ENCODE data around the gene GPR137B.
"Not testable (repeated sequence)": the region's sequence is repeated elsewhere in the genome, so short reads cannot be mapped to it uniquely, and the experiment has no call there.

The GPR137B gene

DNA sequence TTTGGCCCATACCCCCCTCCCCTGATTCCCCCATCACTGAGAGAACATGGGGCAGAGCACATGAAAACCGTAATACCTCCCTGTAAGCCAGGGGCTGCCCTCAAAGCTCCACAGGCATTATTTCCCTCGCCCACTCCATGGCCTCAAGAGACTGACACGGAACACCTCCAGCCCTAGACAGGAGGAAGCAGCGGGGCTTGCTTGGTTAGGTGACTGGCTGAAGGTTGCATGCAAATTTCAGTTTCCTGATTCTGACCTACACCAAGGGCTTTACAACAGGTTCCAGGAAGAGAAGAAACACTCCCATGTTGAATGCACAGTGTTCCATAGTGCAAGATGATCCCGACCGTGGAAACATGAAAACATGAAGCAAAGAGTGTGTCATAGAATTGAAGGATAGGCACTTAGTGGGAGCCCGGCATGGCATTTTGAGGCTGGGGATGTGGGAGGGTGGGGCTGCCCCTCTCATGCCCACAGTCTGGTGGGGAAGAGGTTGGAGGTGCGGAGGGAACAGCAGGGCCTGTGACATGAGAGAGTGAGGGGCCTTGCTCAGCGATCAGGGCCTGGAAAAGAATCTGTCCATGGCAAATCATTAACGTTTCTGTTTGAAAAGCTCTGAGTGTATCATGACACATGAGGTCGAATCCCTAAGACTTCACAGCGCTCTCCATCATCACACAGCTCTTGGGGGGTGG, 33.5 kb downstream of the GPR137B start:
- Mint-ChIP-seq H3K36me3 (peaks cover 34% of the 10 kb centered on the region), H3K27ac (no peak overlapping the region)
- peak; percentile 83 for ATAC-seq

DNA sequence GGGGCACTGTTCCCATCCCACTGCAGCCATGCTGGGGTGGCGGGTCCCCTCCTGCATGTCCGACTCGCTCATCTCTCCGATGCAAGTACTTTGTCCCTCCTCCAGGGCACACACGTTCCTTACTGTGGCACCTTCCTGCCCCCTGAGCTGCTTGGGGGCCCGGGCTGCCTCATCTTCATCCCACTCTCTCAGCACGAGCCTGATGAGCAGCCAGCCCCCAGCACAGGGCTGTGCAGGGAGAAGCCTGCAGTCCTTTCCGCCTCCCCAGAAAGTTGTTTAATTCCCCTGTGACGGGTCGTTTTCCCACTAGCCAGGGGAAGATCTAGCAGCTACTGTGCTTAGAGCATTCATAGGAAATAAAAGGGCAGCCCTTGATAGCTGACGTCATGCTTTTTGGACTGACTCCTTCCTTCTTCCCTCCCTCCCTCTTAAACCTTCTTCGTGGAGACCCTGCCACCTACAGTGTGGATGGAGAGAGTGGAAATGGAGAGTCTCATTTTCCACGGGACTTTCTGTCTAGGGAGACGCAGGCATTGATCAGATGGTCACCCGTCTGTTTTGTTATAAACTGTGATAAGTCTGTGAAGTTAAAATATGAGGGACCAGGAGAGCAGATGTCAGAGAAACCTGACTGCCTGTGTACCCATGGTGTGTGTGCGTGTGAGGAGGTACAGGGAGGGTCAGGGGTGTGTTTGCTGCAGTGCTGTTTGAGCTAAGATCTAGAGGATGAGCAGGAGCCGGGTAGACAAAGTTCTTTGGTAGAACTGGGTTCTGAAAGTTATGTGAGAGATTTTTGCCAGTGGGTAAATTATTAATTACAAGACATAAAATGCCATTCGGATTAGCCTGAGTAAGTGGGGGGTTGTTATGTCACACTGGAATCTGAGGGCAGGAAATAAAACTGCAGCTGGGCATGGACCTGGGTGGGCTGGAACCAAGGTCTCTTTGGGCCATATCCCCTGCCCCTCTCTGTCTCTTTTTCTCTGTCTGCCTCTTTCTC, 34.3 kb downstream of the GPR137B start:
- Mint-ChIP-seq H3K27me3 (peaks cover 10% of the 10 kb centered on the region), H3K27ac (no peak overlapping the region), H3K9me3 (no peaks in the 10 kb centered on the region), H3K36me3 (peaks cover 34% of the 10 kb centered on the region), H3K4me3 (no peak overlapping the region), H3K4me1 (peaks cover 22% of the 10 kb centered on the region)
- ATAC-seq: peak; percentile 6

More for the DNA sequence above, 33.5 kb downstream of the GPR137B start:
- Mint-ChIP-seq H3K4me1 (peaks cover 22% of the 10 kb centered on the region), H3K9me3 (no peaks in the 10 kb centered on the region), H3K27me3 (peaks cover 10% of the 10 kb centered on the region), H3K4me3 (peak overlapping the region; percentile 57)

DNA sequence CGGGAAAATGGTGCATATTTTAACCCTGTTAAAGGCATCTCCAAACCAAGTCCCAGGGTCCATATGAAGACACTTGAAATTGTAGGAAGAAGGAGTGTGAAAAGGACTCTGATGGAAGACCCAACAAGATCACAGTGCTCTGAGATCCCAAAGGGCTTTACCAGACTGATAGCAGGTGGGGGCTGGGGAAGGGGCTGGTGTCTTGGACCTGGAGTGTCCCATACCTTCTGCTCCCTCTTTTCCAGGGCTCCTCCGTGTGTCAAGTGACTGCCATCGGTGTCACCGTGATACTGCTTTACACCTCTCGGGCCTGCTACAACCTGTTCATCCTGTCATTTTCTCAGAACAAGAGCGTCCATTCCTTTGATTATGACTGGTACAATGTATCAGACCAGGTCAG, 37.3 kb downstream of the GPR137B start:
- H3K27me3 Mint-ChIP-seq: peaks cover 2% of the 10 kb centered on the region
- ATAC-seq: no peak
- H3K36me3 Mint-ChIP-seq: peaks cover 19% of the 10 kb centered on the region
- H3K4me3 Mint-ChIP-seq: no peak overlapping the region
- no peak overlapping the region for H3K27ac Mint-ChIP-seq
- H3K4me1 Mint-ChIP-seq: peaks cover 20% of the 10 kb centered on the region
- no peaks in the 10 kb centered on the region for H3K9me3 Mint-ChIP-seq

DNA sequence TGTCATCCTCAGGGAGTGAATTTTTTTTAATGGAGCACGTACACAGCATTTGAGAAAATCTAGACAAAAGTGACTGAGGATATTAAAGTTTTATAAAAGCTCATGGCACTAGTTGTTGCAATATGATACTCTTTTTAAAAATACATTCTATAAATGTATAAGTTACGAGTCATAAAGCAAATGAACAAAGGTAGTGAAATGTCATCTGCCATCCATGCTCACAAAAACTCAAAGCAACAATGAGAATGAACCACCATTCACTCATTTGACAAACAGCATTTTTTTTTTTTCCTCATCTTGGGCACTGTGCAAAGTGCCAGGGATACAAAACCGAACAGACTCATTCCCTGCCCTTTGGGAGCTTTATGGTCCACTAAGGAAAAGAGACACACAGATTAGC, 38.7 kb downstream of the GPR137B start:
- no peaks in the 10 kb centered on the region for H3K9me3 Mint-ChIP-seq
- peaks cover 6% of the 10 kb centered on the region for H3K36me3 Mint-ChIP-seq
- H3K27me3 Mint-ChIP-seq: no peaks in the 10 kb centered on the region

DNA sequence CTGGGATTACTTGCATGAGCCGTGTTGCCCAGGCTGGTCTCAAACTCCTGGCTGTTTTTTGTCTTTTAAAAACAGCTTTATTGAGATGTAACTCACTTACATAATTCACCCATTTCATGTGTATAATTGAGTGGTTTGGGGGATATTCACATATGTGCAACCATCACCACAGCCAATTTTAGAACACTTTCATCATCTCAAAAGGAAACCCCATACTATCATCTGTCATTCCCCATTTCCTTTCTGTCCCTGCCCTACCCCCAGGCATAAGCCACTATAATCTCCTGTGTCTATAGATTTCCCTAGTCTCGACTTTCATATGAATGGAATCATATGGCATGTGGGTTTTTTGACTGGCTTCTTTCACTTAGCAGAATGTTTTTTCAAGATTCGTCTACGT, 43.3 kb downstream of the GPR137B start:
- H3K36me3 Mint-ChIP-seq: peaks cover 44% of the 10 kb centered on the region
- H3K4me3 Mint-ChIP-seq: no peak overlapping the region
- peaks cover 5% of the 10 kb centered on the region for H3K4me1 Mint-ChIP-seq
- no peak for ATAC-seq
- peaks cover 16% of the 10 kb centered on the region for H3K9me3 Mint-ChIP-seq
- no peaks in the 10 kb centered on the region for H3K27me3 Mint-ChIP-seq
- H3K27ac Mint-ChIP-seq: no peak overlapping the region

More for the DNA sequence above, 38.7 kb downstream of the GPR137B start:
- no peak overlapping the region for H3K4me3 Mint-ChIP-seq
- no peak overlapping the region for H3K27ac Mint-ChIP-seq
- no peak for ATAC-seq
- peaks cover 6% of the 10 kb centered on the region for H3K4me1 Mint-ChIP-seq

DNA sequence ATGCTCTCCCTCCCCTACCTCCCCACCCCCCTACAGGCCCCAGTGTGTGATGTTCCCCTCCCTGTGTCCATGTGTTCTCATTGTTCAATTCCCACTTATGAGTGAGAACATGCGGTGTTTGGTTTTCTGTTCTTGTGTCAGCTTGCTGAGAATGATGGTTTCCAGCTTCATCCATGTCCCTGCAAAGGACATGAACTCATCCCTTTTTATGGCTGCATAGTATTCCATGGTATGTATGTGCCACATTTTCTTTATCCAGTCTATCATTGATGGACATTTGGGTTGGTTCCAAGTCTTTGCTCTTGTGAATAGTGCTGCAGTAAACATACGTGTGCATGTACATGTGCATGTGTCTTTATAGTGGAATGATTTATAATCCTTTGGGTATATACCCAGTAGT, 44.1 kb downstream of the GPR137B start:
- H3K27me3 Mint-ChIP-seq, H3K27ac Mint-ChIP-seq, ATAC-seq, H3K4me3 Mint-ChIP-seq, H3K4me1 Mint-ChIP-seq: not testable (repeated sequence)
- Mint-ChIP-seq H3K9me3 (peaks cover 19% of the 10 kb centered on the region), H3K36me3 (peaks cover 49% of the 10 kb centered on the region)

DNA sequence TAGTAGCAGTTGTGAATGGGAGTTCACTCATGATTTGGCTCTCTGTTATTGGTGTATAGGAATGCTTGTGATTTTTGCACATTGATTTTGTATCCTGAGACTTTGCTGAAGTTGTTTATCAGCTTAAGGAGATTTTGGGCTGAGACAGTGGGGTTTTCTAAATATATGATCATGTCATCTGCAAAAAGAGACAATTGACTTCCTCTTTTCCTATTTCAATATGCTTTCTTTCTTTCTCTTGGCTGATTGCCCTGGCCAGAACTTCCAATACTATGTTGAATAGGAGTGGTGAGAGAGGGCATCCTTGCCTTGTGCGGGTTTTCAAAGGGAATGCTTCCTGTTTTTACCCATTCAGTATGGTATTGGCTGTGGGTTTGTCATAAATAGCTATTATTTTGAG, 45.7 kb downstream of the GPR137B start:
- peaks cover 56% of the 10 kb centered on the region for H3K36me3 Mint-ChIP-seq
- peaks cover 19% of the 10 kb centered on the region for H3K9me3 Mint-ChIP-seq
- ATAC-seq, H3K27ac Mint-ChIP-seq, H3K27me3 Mint-ChIP-seq, H3K4me3 Mint-ChIP-seq, H3K4me1 Mint-ChIP-seq: not testable (repeated sequence)

DNA sequence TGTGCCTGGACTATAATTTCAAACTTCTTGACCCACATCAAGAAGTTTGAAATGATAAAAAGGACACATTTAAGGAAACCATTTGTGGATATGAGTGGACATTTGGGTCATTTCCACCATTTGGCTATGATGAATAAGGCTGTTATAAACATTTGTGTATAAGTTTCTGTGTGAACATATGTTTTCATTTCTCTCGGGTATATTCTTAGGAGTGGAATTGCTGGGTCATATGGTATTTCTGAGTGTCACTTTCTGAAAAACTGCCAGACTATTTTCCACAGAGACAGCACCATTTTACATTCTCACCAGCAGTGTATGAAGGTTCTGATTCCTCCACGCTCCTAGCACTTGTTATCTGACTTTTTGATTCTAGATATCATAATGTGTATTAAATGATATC, 50.8 kb downstream of the GPR137B start:
- H3K27ac Mint-ChIP-seq: no peak overlapping the region
- H3K4me1 Mint-ChIP-seq: peaks cover 3% of the 10 kb centered on the region
- H3K4me3 Mint-ChIP-seq: no peak overlapping the region
- no peak for ATAC-seq
- peaks cover 26% of the 10 kb centered on the region for H3K9me3 Mint-ChIP-seq
- peaks cover 80% of the 10 kb centered on the region for H3K36me3 Mint-ChIP-seq
- no peaks in the 10 kb centered on the region for H3K27me3 Mint-ChIP-seq

DNA sequence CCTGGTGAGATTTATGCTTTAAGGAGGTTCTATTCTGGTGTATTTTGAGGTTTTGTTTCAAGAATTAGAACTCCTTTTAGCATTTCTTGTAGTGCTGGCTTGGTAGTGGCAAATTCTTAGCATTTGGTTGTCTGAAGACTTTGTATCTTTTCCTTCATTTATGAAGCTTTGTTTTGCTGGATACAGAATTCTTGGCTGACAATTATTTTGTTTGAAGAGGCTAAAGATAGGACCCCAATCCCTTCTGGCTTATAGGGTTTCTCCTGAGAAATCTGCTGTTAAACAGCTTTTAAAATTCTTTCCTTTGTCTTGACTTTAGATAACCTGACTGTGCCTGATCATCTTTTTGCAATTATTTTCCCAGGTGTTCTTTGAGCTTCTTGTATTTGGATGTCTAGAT, 58.6 kb downstream of the GPR137B start:
- H3K4me1 Mint-ChIP-seq: no peaks in the 10 kb centered on the region
- H3K36me3 Mint-ChIP-seq: peaks cover 84% of the 10 kb centered on the region
- H3K27me3 Mint-ChIP-seq: no peaks in the 10 kb centered on the region
- no peak overlapping the region for H3K27ac Mint-ChIP-seq
- H3K4me3 Mint-ChIP-seq: no peak overlapping the region
- no peak for ATAC-seq
- H3K9me3 Mint-ChIP-seq: peaks cover 41% of the 10 kb centered on the region

DNA sequence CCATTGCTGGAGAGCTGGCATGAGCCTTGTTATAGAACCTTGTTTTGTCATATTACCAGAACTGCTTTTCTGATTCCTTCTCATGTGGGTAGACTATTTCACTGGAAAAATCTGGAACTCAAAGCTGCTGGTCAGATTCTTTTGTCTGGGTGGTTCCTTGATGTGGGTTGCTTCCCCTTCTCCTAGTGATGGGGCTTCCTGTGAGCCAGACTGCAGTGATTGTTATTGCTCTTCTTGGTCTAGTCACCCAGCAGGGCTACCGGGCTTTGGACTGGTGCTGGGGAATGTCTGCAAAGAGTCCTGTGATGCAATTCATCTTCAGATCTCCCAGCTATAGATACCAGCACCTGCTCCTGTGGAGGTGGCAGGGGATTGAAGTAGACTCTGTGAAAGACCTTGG, 59.4 kb downstream of the GPR137B start:
- Mint-ChIP-seq H3K9me3 (peaks cover 44% of the 10 kb centered on the region), H3K4me3 (no peak overlapping the region), H3K27me3 (no peaks in the 10 kb centered on the region), H3K27ac (no peak overlapping the region), H3K4me1 (no peaks in the 10 kb centered on the region), H3K36me3 (peaks cover 87% of the 10 kb centered on the region)
- no peak for ATAC-seq

DNA sequence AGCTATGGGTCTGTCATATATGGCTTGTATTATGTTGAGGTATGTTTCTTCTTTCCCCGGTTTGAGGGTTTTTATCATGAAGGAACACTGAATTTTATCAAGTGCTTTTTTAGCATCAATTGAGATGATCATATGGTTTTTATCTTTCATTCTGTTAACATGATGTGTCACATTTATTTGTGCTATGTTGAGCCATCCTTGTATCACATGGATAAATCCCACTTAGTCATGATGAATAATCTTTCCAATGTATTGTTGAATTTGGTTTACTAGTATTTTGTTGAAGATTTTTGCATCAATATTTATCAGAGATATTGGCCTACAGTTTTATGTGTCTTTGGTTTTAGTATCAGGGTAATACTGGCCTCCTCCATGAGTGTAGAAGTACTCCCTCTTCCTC, 61.7 kb downstream of the GPR137B start:
- no peaks in the 10 kb centered on the region for H3K27me3 Mint-ChIP-seq
- H3K4me3 Mint-ChIP-seq: no peak overlapping the region
- H3K9me3 Mint-ChIP-seq: peaks cover 32% of the 10 kb centered on the region
- H3K27ac Mint-ChIP-seq: no peak overlapping the region
- ATAC-seq: no peak
- H3K36me3 Mint-ChIP-seq: peaks cover 76% of the 10 kb centered on the region
- no peaks in the 10 kb centered on the region for H3K4me1 Mint-ChIP-seq

DNA sequence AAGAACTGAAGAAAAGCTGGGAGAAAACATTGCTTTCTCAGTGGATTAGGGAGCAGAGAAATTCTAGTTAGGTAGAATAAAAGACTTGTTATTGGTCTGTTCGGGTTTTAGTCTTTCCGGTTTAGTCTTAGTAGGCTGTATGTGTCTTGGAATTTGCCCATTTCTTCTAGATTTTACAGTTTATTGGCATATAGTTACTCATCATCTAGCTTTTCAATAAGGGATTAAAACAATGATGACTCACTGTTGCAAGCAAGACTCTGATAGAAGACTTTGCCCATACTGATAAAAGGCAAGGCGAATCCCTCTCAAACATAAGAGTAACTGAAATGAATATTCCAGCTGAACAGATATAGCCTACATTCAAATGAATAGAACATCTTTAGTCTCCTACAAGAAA, 62.3 kb downstream of the GPR137B start:
- no peak overlapping the region for H3K27ac Mint-ChIP-seq
- peaks cover 28% of the 10 kb centered on the region for H3K9me3 Mint-ChIP-seq
- no peak for ATAC-seq
- H3K36me3 Mint-ChIP-seq: peaks cover 76% of the 10 kb centered on the region
- H3K27me3 Mint-ChIP-seq: no peaks in the 10 kb centered on the region
- no peak overlapping the region for H3K4me3 Mint-ChIP-seq
- no peaks in the 10 kb centered on the region for H3K4me1 Mint-ChIP-seq

DNA sequence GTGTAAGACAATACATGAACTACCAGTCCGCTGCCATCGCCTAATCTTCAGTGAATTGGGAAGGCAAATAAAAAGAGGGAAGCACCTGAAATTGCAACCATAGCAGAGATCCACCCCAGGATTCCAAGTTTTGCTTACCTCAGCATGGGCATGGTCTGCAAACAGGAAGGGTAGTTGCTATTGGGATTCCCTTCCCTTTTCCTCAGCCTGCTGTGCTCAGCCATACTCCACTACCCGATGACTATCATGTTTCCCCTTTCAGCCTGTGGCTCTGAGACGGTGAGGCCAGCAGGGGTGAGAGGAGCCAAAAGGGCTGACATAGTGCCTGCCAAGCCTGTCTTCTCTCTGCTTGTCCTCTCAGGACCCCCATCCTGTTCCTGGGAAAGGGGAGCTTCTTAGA, 64.2 kb downstream of the GPR137B start:
- Mint-ChIP-seq H3K36me3 (peaks cover 73% of the 10 kb centered on the region), H3K27ac (no peak overlapping the region), H3K9me3 (peaks cover 16% of the 10 kb centered on the region), H3K27me3 (no peaks in the 10 kb centered on the region), H3K4me1 (no peaks in the 10 kb centered on the region), H3K4me3 (no peak overlapping the region)
- no peak for ATAC-seq

DNA sequence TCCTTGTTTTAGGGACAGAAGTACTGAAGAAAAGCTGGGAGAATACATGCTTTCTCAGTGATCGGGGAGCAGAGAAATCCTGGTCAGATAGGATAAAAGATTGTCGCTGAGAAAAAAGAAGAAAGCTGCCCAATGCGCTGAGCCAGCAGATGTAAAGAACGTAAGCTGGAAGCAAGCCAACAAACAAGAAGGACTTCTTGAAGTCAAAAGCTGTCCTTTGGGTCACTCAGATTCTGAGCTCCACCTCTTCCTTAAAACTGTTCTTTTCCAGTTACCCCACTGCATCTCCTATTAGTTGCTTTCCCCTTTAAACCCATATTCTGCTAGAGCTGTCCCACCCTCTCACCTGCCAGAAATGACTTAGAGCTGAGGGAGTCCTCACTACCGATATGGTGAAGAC, 64.8 kb downstream of the GPR137B start:
- H3K4me3 Mint-ChIP-seq: no peak overlapping the region
- H3K27ac Mint-ChIP-seq: no peak overlapping the region
- H3K27me3 Mint-ChIP-seq: no peaks in the 10 kb centered on the region
- peaks cover 16% of the 10 kb centered on the region for H3K9me3 Mint-ChIP-seq
- H3K36me3 Mint-ChIP-seq: peaks cover 73% of the 10 kb centered on the region
- no peaks in the 10 kb centered on the region for H3K4me1 Mint-ChIP-seq
- ATAC-seq: no peak

DNA sequence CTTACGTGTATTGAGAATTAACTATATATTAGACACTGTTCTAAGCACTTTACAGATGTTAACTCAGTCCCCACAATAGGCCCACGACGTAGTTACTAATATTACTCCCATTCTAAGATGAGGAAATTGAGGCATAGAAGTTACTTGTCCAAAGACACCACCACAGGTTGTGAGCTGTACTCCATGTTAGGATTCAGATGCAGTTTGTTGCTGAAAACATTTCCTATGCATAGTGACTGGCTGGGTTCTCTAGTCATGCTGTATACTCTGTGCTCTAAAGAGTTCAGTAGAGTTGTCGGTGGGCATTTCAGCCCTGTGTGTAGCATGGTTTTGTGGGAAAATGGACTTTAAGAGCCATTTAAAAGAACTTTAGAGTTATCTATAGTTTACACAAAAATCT, 65.2 kb downstream of the GPR137B start:
- H3K9me3 Mint-ChIP-seq: peaks cover 14% of the 10 kb centered on the region
- no peaks in the 10 kb centered on the region for H3K4me1 Mint-ChIP-seq
- no peak overlapping the region for H3K4me3 Mint-ChIP-seq
- H3K27me3 Mint-ChIP-seq: no peaks in the 10 kb centered on the region
- peaks cover 73% of the 10 kb centered on the region for H3K36me3 Mint-ChIP-seq
- no peak for ATAC-seq
- H3K27ac Mint-ChIP-seq: no peak overlapping the region

DNA sequence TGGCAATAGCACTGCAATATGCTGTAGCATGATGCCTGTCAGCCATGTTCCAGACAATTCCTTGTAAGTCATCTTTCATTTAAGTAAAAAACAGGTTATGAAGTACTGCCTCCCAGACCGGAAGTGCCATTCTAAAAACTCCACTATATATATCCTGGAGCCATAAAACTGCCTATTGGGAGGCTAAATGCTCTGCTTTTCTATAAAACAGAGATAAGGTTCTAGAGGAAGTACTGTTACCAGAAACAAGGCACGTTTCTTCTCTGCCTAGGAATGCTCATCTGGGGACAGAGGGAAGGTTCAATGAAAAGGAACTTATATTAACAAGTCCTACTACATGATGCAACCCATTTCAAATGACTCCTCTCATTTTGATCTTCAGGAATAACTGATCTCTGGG, 66.8 kb downstream of the GPR137B start:
- H3K4me3 Mint-ChIP-seq: no peak overlapping the region
- H3K27ac Mint-ChIP-seq: no peak overlapping the region
- H3K27me3 Mint-ChIP-seq: no peaks in the 10 kb centered on the region
- H3K36me3 Mint-ChIP-seq: peaks cover 68% of the 10 kb centered on the region
- ATAC-seq: no peak
- H3K9me3 Mint-ChIP-seq: peaks cover 5% of the 10 kb centered on the region
- no peaks in the 10 kb centered on the region for H3K4me1 Mint-ChIP-seq

Measured in stimulated activated memory B cell treated with anti-CD40 and anti-IgM and Interleukin-4, amounts not matched to agents 10 μg/mL and 1 μg/mL and 100 μg/mL, for 72 hours (primary cell).